ENCODE data around the gene ORM2. TPM values are rescaled to one million over a fixed set of nuclear protein-coding genes. Genes with fewer than 3 reads are reported as not detected.

ORM2 gene
- total and polyA plus RNA-seq, 2 of the 13 experiments (the other 11 are each of a cell fraction or from before 2014, with no cell fraction given), result 565 to 824 TPM

GRCh38 chr9:114366334-114367128 lies 36.9 kb downstream of the ORM2 start:
- Histone ChIP-seq H3K27me3 (ENCODE audit: control insufficient read depth in 1 of 2, insufficient read depth in 2 of 2, low read length in 2 of 2) (no peaks in the 10 kb centered on the region), H3K27ac (ENCODE audit: extremely low read length, insufficient read depth, low read length) (no peak overlapping the region), H3K4me1 (ENCODE audit: insufficient read depth, low read length) (peaks cover 14% of the 10 kb centered on the region), H3K36me3 (replicated peaks in 1 of 2; ENCODE audit: control insufficient read depth in 1 of 2, insufficient read depth in 2 of 2, low read length in 2 of 2) (peaks cover 0 to 20% of the 10 kb centered on the region in 2 experiments; a peak in 3 of 5 replicates), H3K4me2 (ENCODE audit: low read depth, low read length) (no peak overlapping the region), H2AFZ (ENCODE audit: low read length) (no peak overlapping the region), H3K9ac (ENCODE audit: insufficient read depth, low read depth, low read length) (no peak overlapping the region), H4K20me1 (ENCODE audit: insufficient read depth, low read length) (no peaks in the 10 kb centered on the region), H3K9me3 (ENCODE audit: low read length) (no peaks in the 10 kb centered on the region), H3K4me3 (replicated peaks in 1 of 3; ENCODE audit: insufficient read depth in 1 of 3, low read depth in 2 of 3, low read length in 3 of 3) (no peak overlapping the region), H3K79me2 (ENCODE audit: insufficient read depth, low read length) (no peaks in the 10 kb centered on the region)
- BruUV-seq (replicated peaks), result no TSS peak
- ATAC-seq, result no peak
- intact Hi-C loops (cut with micrococcal nuclease; ENCODE audit: unreplicated experiment) (no loop called here), in situ Hi-C loops (cut with HindIII; ENCODE audit: extremely low pct_ligation_motif_present, low pct_unique_long_range_greater_than_20kb) (no loop called here)
- FAIRE-seq, result no peak
- CTCF ChIA-PET (ENCODE audit: low intra/inter-chr PET ratio, low total read pairs), result no interaction called here
- POLR2A ChIA-PET, result no interaction called here
- no peak for DNase-seq (ENCODE audit: low spot score)
- WGBS (ENCODE audit: low lambda C conversion rate), result 86% methylated on average over 10 of the region's 10 CpGs
- TF ChIP-seq POGK (CRISPR knock-in tag; conservative IDR thresholded peaks at IDR 0.05) (no peak), RFX3 (CRISPR knock-in tag; IDR thresholded peaks at IDR 0.05) (no peak), HNRNPK (IDR thresholded peaks at IDR 0.05; ENCODE audit: low read depth, low read length, poor library complexity, severe bottlenecking) (peak; percentile 93), RELA (CRISPR knock-in tag; IDR thresholded peaks at IDR 0.05) (no peak)

GRCh38 chr9:114367366-114367765 lies 37.7 kb downstream of the ORM2 start:
- H3K27me3 ChIP-seq (ENCODE audit: control insufficient read depth in 1 of 2, insufficient read depth in 2 of 2, low read length in 2 of 2), result no peaks in the 10 kb centered on the region
- no peak overlapping the region for H3K9ac ChIP-seq (ENCODE audit: insufficient read depth, low read depth, low read length)
- H3K9me3 ChIP-seq (ENCODE audit: low read length), result no peaks in the 10 kb centered on the region
- H2AFZ ChIP-seq (ENCODE audit: low read length), result no peak overlapping the region
- peaks cover 0 to 13% of the 10 kb centered on the region in 2 experiments; a peak in 2 of 5 replicates for H3K36me3 ChIP-seq (replicated peaks in 1 of 2; ENCODE audit: control insufficient read depth in 1 of 2, insufficient read depth in 2 of 2, low read length in 2 of 2)
- no peaks in the 10 kb centered on the region for H3K79me2 ChIP-seq (ENCODE audit: insufficient read depth, low read length)
- in situ Hi-C loops (cut with HindIII; ENCODE audit: extremely low pct_ligation_motif_present, low pct_unique_long_range_greater_than_20kb), result no loop called here
- no peak overlapping the region for H3K4me2 ChIP-seq (ENCODE audit: low read depth, low read length)
- intact Hi-C loops (cut with micrococcal nuclease; ENCODE audit: unreplicated experiment), result no loop called here
- no peak for ATAC-seq
- ChIA-PET POLR2A (no interaction called here), CTCF (ENCODE audit: low intra/inter-chr PET ratio, low total read pairs) (no interaction called here)
- BruUV-seq (replicated peaks), result no TSS peak
- peaks cover 14% of the 10 kb centered on the region for H3K4me1 ChIP-seq (ENCODE audit: insufficient read depth, low read length)
- WGBS (ENCODE audit: low lambda C conversion rate), result 79% methylated on average over 2 of the region's 6 CpGs
- no peak overlapping the region for H3K4me3 ChIP-seq (replicated peaks in 1 of 3; ENCODE audit: insufficient read depth in 1 of 3, low read depth in 2 of 3, low read length in 3 of 3)
- no peak for DNase-seq (ENCODE audit: low spot score)
- no peak overlapping the region for H3K27ac ChIP-seq (ENCODE audit: extremely low read length, insufficient read depth, low read length)
- no peak for FAIRE-seq
- no peaks in the 10 kb centered on the region for H4K20me1 ChIP-seq (ENCODE audit: insufficient read depth, low read length)
- TF ChIP-seq ZNF879 (CRISPR knock-in tag; IDR thresholded peaks at IDR 0.05), result no peak
- TF ChIP-seq, protein P1, sequence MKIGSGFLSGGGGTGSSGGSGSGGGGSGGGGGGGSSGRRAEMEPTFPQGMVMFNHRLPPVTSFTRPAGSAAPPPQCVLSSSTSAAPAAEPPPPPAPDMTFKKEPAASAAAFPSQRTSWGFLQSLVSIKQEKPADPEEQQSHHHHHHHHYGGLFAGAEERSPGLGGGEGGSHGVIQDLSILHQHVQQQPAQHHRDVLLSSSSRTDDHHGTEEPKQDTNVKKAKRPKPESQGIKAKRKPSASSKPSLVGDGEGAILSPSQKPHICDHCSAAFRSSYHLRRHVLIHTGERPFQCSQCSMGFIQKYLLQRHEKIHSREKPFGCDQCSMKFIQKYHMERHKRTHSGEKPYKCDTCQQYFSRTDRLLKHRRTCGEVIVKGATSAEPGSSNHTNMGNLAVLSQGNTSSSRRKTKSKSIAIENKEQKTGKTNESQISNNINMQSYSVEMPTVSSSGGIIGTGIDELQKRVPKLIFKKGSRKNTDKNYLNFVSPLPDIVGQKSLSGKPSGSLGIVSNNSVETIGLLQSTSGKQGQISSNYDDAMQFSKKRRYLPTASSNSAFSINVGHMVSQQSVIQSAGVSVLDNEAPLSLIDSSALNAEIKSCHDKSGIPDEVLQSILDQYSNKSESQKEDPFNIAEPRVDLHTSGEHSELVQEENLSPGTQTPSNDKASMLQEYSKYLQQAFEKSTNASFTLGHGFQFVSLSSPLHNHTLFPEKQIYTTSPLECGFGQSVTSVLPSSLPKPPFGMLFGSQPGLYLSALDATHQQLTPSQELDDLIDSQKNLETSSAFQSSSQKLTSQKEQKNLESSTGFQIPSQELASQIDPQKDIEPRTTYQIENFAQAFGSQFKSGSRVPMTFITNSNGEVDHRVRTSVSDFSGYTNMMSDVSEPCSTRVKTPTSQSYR (CRISPR knock-in tag; IDR thresholded peaks at IDR 0.05; ENCODE audit: borderline replicate concordance), result no peak
- no peak for TF ChIP-seq ZNF234 (CRISPR knock-in tag; conservative IDR thresholded peaks at IDR 0.05)
- no peak for TF ChIP-seq GABPA (IDR thresholded peaks at IDR 0.05; ENCODE audit: low read depth, low read length)
- no peak for TF ChIP-seq GABPA (CRISPR knock-in tag; IDR thresholded peaks at IDR 0.05; ENCODE audit: low read depth)
- TF ChIP-seq STAT5B (CRISPR knock-in tag; IDR thresholded peaks at IDR 0.05), result no peak
- TF ChIP-seq ZNF501 (CRISPR knock-in tag; IDR thresholded peaks at IDR 0.05), result no peak
- TF ChIP-seq ZGPAT (CRISPR knock-in tag; IDR thresholded peaks at IDR 0.05), result no peak
- TF ChIP-seq JUND (CRISPR knock-in tag; IDR thresholded peaks at IDR 0.05), result no peak

Data from HepG2 (cell line).